Measurements from ENCODE around the gene NFIC.
"Not testable (repeated sequence)": the region's sequence is repeated elsewhere in the genome, so short reads cannot be mapped to it uniquely, and the experiment has no call there.

Gene NFIC

GRCh38 chr19:3420909-3421619 lies 54.7 kb downstream of the NFIC start:
- DNase-seq (ENCODE audit: low spot score), result no peak

- DNase-seq (ENCODE audit: low spot score), result not testable (repeated sequence)
These were observed 55.3 kb downstream of the NFIC start for GRCh38 chr19:3421656-3422055.

- no peak for DNase-seq (ENCODE audit: low spot score)
These were observed 56.9 kb downstream of the NFIC start for GRCh38 chr19:3423183-3423829.

- no peak for DNase-seq (ENCODE audit: low spot score)
These were observed 60.0 kb downstream of the NFIC start for GRCh38 chr19:3426433-3426832.

GRCh38 chr19:3430366-3430680 lies 63.9 kb downstream of the NFIC start:
- DNase-seq (ENCODE audit: low spot score), result not testable (repeated sequence)

- no peak for DNase-seq (ENCODE audit: low spot score)
These were observed 65.5 kb downstream of the NFIC start for GRCh38 chr19:3431760-3432397.

GRCh38 chr19:3433313-3433712 lies 66.9 kb downstream of the NFIC start:
- DNase-seq (ENCODE audit: low spot score), result no peak

- no peak for DNase-seq (ENCODE audit: low spot score)
These were observed 67.6 kb downstream of the NFIC start for GRCh38 chr19:3433805-3434540.

GRCh38 chr19:3434630-3435553 lies 68.5 kb downstream of the NFIC start:
- DNase-seq (ENCODE audit: low spot score), result peak; percentile 98

- no peak for DNase-seq (ENCODE audit: low spot score)
These were observed 73.7 kb downstream of the NFIC start for GRCh38 chr19:3440082-3440481.

GRCh38 chr19:3441089-3441985 lies 75.0 kb downstream of the NFIC start:
- DNase-seq (ENCODE audit: low spot score), result no peak

GRCh38 chr19:3441986-3442329 lies 75.6 kb downstream of the NFIC start:
- no peak for DNase-seq (ENCODE audit: low spot score)

GRCh38 chr19:3442487-3443071 lies 76.2 kb downstream of the NFIC start:
- DNase-seq (ENCODE audit: low spot score), result no peak

- no peak for DNase-seq (ENCODE audit: low spot score)
These were observed 77.7 kb downstream of the NFIC start for GRCh38 chr19:3443840-3444694.

- DNase-seq (ENCODE audit: low spot score), result no peak
These were observed 78.4 kb downstream of the NFIC start for GRCh38 chr19:3444695-3445234.

- DNase-seq (ENCODE audit: low spot score), result not testable (repeated sequence)
These were observed 80.3 kb downstream of the NFIC start for GRCh38 chr19:3446657-3447056.

- DNase-seq (ENCODE audit: low spot score), result no peak
These were observed 82.4 kb downstream of the NFIC start for GRCh38 chr19:3448616-3449334.

- DNase-seq (ENCODE audit: low spot score), result peak; percentile 96
These were observed 84.5 kb downstream of the NFIC start for GRCh38 chr19:3450796-3451411.

Data from COLO829 (cell line).